GM12878 (cell line): ENCODE measurements around the gene ANLN. TPM values are rescaled to one million over a fixed set of nuclear protein-coding genes. Genes with fewer than 3 reads are reported as not detected.

ENCODE experiments used
- ATAC-seq: fragments of 200-7000 bp; cut with Tn5 transposase; 3 replicates; pipeline ENCODE4 v1.9.1; 2020; ENCODE audit warnings: mild to moderate bottlenecking, moderate library complexity
- BruUV-seq: library from RNA; stranded (reverse); fragments of 400-500 nt; replicated peaks from 2 replicates; lab custom pipeline; 2021; lab: Mats Ljungman, UMichigan
- CTCF ChIA-PET: fragments of 300-600 bp; sonication (Branson Sonifier 250); formaldehyde crosslinking; extraction: SDS; loops from one replicate; lab custom pipeline; 2021; ENCODE audit warnings: inconsistent platforms; lab: Yijun Ruan, JAX
- POLR2A ChIA-PET: fragments of 350-600 bp; formaldehyde crosslinking; extraction: SDS; loops from one replicate; lab custom pipeline; 2021; ENCODE audit warnings: inconsistent platforms; lab: Charles Lee
- RAD21 ChIA-PET: fragments of 300-600 bp; sonication (Branson Sonifier 250); formaldehyde crosslinking; loops from one replicate; lab custom pipeline; 2023; ENCODE audit warnings: antibody characterized with exemption; ENCODE audit not compliant: unreplicated experiment; lab: Charles Lee
- SMC1A ChIA-PET: fragments of 300-600 bp; sonication (Branson Sonifier 250); formaldehyde crosslinking; loops from one replicate; lab custom pipeline; 2023; ENCODE audit not compliant: unreplicated experiment, uncharacterized antibody; lab: Charles Lee
- DNase-seq: peaks from one replicate; pipeline ENCODE4 v3.0.0-alpha.2; 2011; ENCODE audit warnings: low read depth, low spot score
- FAIRE-seq: peaks from 3 replicates; lab custom pipeline; 2011; peaks lifted over from hg19 to GRCh38; lab: Jason Lieb, UNC
- H2AFZ ChIP-seq: 2 replicates; pipeline ENCODE4 v1.6.0; 2011; ENCODE audit warnings: low read depth, low read length, control low read depth; ENCODE audit not compliant: control insufficient read depth
- H3K27ac ChIP-seq: 2 replicates; pipeline ENCODE4 v1.5.1; 2011; ENCODE audit warnings: control low read depth; ENCODE audit not compliant: control insufficient read depth, insufficient read depth
- H3K27me3 ChIP-seq, 2 experiments: replicated peaks in 1 of 2; 2 replicates each; pipeline versions ENCODE4 v1.6.0 to v1.6.1; 2011; ENCODE audit warnings: low read length in 1 of 2; ENCODE audit not compliant: control insufficient read depth in 2 of 2, insufficient read depth in 2 of 2
- H3K36me3 ChIP-seq, 2 experiments: 2 replicates each; pipeline ENCODE4 v1.5.1; 2011; ENCODE audit warnings: low read length in 1 of 2; ENCODE audit not compliant: control insufficient read depth in 2 of 2, insufficient read depth in 2 of 2
- H3K4me1 ChIP-seq: 2 replicates; pipeline ENCODE4 v1.6.1; 2011; ENCODE audit warnings: mild to moderate bottlenecking, low read length, moderate library complexity, mixed read lengths; ENCODE audit not compliant: control insufficient read depth, insufficient read depth
- H3K4me2 ChIP-seq: 2 replicates; pipeline ENCODE4 v1.6.0; 2011; ENCODE audit warnings: control low read depth; ENCODE audit not compliant: control insufficient read depth, insufficient read depth
- H3K4me3 ChIP-seq: fragments of 200-600 bp; sonication (generic); 2 replicates; pipeline ENCODE4 v1.5.1; 2016
- H3K79me2 ChIP-seq: 2 replicates; pipeline ENCODE4 v1.6.0; 2011; ENCODE audit warnings: low read length; ENCODE audit not compliant: control insufficient read depth, insufficient read depth
- H3K9ac ChIP-seq: 2 replicates; pipeline ENCODE4 v1.8.0; 2011; ENCODE audit warnings: low read length, control low read depth, mixed read lengths; ENCODE audit not compliant: control insufficient read depth, insufficient read depth
- H3K9me3 ChIP-seq: replicated peaks from 3 replicates; pipeline ENCODE4 v1.5.1; 2011; ENCODE audit warnings: mild to moderate bottlenecking, low read length; ENCODE audit not compliant: control insufficient read depth, insufficient read depth
- H4K20me1 ChIP-seq: 2 replicates; pipeline ENCODE4 v1.6.0; 2011; ENCODE audit not compliant: control insufficient read depth, insufficient read depth
- ATF7 ChIP-seq: fragments of 450-650 bp; IDR thresholded peaks from 2 replicates; pipeline ENCODE4 v1.6.1; 2016; ENCODE audit warnings: low read depth, mild to moderate bottlenecking
- BCL3 ChIP-seq: IDR thresholded peaks from 2 replicates; pipeline ENCODE4 v1.6.1; 2011; ENCODE audit warnings: borderline replicate concordance, low read depth, mild to moderate bottlenecking, moderate library complexity, low read length; ENCODE audit not compliant: insufficient read depth, poor library complexity, severe bottlenecking
- BMI1 ChIP-seq: fragments of 450-650 bp; IDR thresholded peaks from 2 replicates; pipeline ENCODE4 v1.6.1; 2016; ENCODE audit warnings: mild to moderate bottlenecking, moderate library complexity, borderline replicate concordance
- EGR1 ChIP-seq, 2 experiments: IDR thresholded peaks; 1 replicate in 1 of 2; 2 replicates in 1 of 2; pipeline ENCODE4 v1.6.1; 2011 to 2012; ENCODE audit warnings: low read depth in 2 of 2, low read length in 2 of 2, borderline replicate concordance in 1 of 2, mild to moderate bottlenecking in 1 of 2, moderate library complexity in 1 of 2
- MEF2B ChIP-seq: fragments of 450-650 bp; IDR thresholded peaks from 2 replicates; pipeline ENCODE4 v1.6.1; 2018; ENCODE audit warnings: mild to moderate bottlenecking, moderate library complexity; ENCODE audit not compliant: partially characterized antibody, poor library complexity, severe bottlenecking
- MYC ChIP-seq: IDR thresholded peaks from 2 replicates; pipeline ENCODE4 v1.6.1; 2011; ENCODE audit warnings: mild to moderate bottlenecking, low read length, moderate library complexity, inconsistent platforms; ENCODE audit not compliant: insufficient read depth, insufficient replicate concordance, insufficient read length, severe bottlenecking
- NFIC ChIP-seq: IDR thresholded peaks from 2 replicates; pipeline ENCODE4 v1.6.1; 2012; ENCODE audit warnings: low read depth, mild to moderate bottlenecking, inconsistent platforms, low read length, moderate library complexity
- RELA ChIP-seq: fragments of 450-650 bp; IDR thresholded peaks from 2 replicates; pipeline ENCODE4 v1.8.0; 2014; ENCODE audit warnings: borderline replicate concordance; ENCODE audit not compliant: partially characterized antibody
- SMAD5 ChIP-seq: IDR thresholded peaks from 2 replicates; pipeline ENCODE4 v1.6.1; 2016; ENCODE audit warnings: antibody characterized with exemption, low read depth
- SMARCA5 ChIP-seq: fragments of 450-650 bp; IDR thresholded peaks from 2 replicates; pipeline ENCODE4 v1.6.1; 2017; ENCODE audit warnings: mild to moderate bottlenecking
- SMC3 ChIP-seq: IDR thresholded peaks from 2 replicates; pipeline ENCODE4 v1.6.1; 2011; ENCODE audit warnings: low read length, improper control_type of control experiment, borderline replicate concordance
- WGBS: methylation state at CpG from one replicate; pipeline ENCODE4 v1.1.6; 2016; ENCODE audit warnings: low lambda C conversion rate; ENCODE audit not compliant: insufficient replicate concordance, insufficient coverage; ENCODE audit errors: missing lambda C conversion rate; 5-methylcytosine and 5-hydroxymethylcytosine counted together
- in situ Hi-C: fragments of 300-500 bp; cut with MboI; formaldehyde crosslinking; loops from 9 replicates; pipeline ENCODE4 v1.14.3; 2018; ENCODE audit warnings: mixed read lengths
- intact Hi-C: fragments of 100-400 bp; cut with micrococcal nuclease; formaldehyde crosslinking; loops from one replicate; pipeline ENCODE4 v1.14.2; 2022; ENCODE audit not compliant: unreplicated experiment
- polyA plus RNA-seq, 11 experiments: library from polyadenylated mRNA; depleted of rRNA in 4 of 11; unstranded in 6 of 11; stranded (reverse) in 5 of 11; fragments of >200 nt; fragmentation: Nextera tagmentation in 4 of 11; fragmentation: Illumina TruSeq in 1 of 11; extraction: Ambion mirVana in 4 of 11; extraction: Trizol in 1 of 11; gene quantifications; 1 replicate in 1 of 11; 2 replicates in 10 of 11; pipeline versions ENCODE4 v1.2.1 to v1.2.3, GENCODE V29; 2011 to 2016; ENCODE audit warnings: inconsistent platforms in 2 of 11, missing spikeins in 2 of 11, low read depth in 1 of 11
- total RNA-seq, 4 experiments: library from RNA; depleted of rRNA in 3 of 4; stranded (reverse); fragments of >200 nt in 3 of 4; fragmentation: Illumina TruSeq in 1 of 4; extraction: Trizol in 1 of 4; gene quantifications; 2 replicates each; pipeline versions ENCODE4 v1.2.1 to v1.2.3, GENCODE V29; 2013 to 2021
- TF ChIP-seq, protein P1 (sequence below): fragments of 450-650 bp; IDR thresholded peaks from 2 replicates; pipeline ENCODE4 v1.6.1; 2017; ENCODE audit warnings: mild to moderate bottlenecking, low read depth, inconsistent platforms; ENCODE audit not compliant: poor library complexity, severe bottlenecking
- TF ChIP-seq, protein P2 (sequence below): fragments of 450-650 bp; IDR thresholded peaks from 2 replicates; pipeline ENCODE4 v1.6.1; 2017; ENCODE audit warnings: antibody characterized with exemption, mild to moderate bottlenecking, moderate library complexity

Gene ANLN
- total and polyA plus RNA-seq, 10 of the 15 experiments (the other 5 are each of a cell fraction or from before 2014, with no cell fraction given): 9.5 to 32.1 (median 24.2) TPM

DNA sequence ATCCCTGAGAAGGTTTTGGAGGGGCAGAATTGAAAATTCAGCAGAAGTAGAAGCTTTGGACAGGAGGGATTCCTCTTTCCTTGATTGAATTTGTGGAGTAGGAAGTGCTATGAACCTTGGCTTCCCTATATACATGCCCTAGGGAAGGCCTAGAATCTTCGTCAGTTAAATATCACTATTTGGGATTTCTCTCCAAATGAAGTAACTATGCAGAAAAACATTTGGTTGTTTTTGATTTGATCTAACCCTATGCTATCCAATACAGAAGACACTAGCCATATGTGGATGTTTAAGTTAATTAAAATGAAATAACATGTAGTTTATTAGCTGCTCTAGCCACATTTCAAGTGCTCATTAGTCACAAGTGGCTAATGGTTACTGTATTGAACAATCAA, 15.7 kb downstream of the ANLN start:
- Histone ChIP-seq H3K27me3 (no peaks in the 10 kb centered on the region), H3K4me1 (no peaks in the 10 kb centered on the region), H3K4me2 (no peak overlapping the region), H3K36me3 (peaks cover 10 to 11% of the 10 kb centered on the region in 2 experiments), H3K79me2 (no peaks in the 10 kb centered on the region), H2AFZ (no peak overlapping the region), H3K9ac (no peak overlapping the region), H3K4me3 (no peak overlapping the region), H4K20me1 (no peaks in the 10 kb centered on the region), H3K27ac (no peak overlapping the region), H3K9me3 (no peaks in the 10 kb centered on the region)
- no peak for ATAC-seq
- RAD21 ChIA-PET: no interaction called here
- 89% methylated on average over 1 of the region's 1 CpG for whole genome bisulfite sequencing
- CTCF ChIA-PET: interaction anchor here (0.7 kb wide), 1 partner anchor 40 kb away, joined by 3 read pairs; no protein-coding TSS in a partner anchor
- SMC1A ChIA-PET: no interaction called here
- intact Hi-C loops: no loop called here
- POLR2A ChIA-PET: no interaction called here
- no peak for DNase-seq
- no peak for FAIRE-seq
- BruUV-seq: no TSS peak
- in situ Hi-C loops: no loop called here
- TF ChIP-seq BCL3 (no peak), BMI1 (no peak), SMARCA5 (no peak), SMC3 (no peak), NFIC (no peak), RELA (no peak), EGR1 (IDR thresholded peaks at IDR 0.05; ENCODE audit: borderline replicate concordance in 1 of 2, low read depth in 2 of 2, low read length in 2 of 2) (no peak), MEF2B (no peak), SMAD5 (no peak), MYC (no peak), ATF7 (no peak)
- TF ChIP-seq, protein P1, sequence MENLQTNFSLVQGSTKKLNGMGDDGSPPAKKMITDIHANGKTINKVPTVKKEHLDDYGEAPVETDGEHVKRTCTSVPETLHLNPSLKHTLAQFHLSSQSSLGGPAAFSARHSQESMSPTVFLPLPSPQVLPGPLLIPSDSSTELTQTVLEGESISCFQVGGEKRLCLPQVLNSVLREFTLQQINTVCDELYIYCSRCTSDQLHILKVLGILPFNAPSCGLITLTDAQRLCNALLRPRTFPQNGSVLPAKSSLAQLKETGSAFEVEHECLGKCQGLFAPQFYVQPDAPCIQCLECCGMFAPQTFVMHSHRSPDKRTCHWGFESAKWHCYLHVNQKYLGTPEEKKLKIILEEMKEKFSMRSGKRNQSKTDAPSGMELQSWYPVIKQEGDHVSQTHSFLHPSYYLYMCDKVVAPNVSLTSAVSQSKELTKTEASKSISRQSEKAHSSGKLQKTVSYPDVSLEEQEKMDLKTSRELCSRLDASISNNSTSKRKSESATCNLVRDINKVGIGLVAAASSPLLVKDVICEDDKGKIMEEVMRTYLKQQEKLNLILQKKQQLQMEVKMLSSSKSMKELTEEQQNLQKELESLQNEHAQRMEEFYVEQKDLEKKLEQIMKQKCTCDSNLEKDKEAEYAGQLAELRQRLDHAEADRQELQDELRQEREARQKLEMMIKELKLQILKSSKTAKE: no peak
- TF ChIP-seq, protein P2, sequence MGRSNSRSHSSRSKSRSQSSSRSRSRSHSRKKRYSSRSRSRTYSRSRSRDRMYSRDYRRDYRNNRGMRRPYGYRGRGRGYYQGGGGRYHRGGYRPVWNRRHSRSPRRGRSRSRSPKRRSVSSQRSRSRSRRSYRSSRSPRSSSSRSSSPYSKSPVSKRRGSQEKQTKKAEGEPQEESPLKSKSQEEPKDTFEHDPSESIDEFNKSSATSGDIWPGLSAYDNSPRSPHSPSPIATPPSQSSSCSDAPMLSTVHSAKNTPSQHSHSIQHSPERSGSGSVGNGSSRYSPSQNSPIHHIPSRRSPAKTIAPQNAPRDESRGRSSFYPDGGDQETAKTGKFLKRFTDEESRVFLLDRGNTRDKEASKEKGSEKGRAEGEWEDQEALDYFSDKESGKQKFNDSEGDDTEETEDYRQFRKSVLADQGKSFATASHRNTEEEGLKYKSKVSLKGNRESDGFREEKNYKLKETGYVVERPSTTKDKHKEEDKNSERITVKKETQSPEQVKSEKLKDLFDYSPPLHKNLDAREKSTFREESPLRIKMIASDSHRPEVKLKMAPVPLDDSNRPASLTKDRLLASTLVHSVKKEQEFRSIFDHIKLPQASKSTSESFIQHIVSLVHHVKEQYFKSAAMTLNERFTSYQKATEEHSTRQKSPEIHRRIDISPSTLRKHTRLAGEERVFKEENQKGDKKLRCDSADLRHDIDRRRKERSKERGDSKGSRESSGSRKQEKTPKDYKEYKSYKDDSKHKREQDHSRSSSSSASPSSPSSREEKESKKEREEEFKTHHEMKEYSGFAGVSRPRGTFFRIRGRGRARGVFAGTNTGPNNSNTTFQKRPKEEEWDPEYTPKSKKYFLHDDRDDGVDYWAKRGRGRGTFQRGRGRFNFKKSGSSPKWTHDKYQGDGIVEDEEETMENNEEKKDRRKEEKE: no peak
- TF ChIP-seq, all 136 proteins: peak for 0
